ENCODE measurements around the gene MAP3K20.
A peak's percentile ranks its signal among the peaks of the same experiment; 100 is the strongest.
"Not testable (repeated sequence)": the region's sequence is repeated elsewhere in the genome, so short reads cannot be mapped to it uniquely, and the experiment has no call there.

Gene MAP3K20

DNA sequence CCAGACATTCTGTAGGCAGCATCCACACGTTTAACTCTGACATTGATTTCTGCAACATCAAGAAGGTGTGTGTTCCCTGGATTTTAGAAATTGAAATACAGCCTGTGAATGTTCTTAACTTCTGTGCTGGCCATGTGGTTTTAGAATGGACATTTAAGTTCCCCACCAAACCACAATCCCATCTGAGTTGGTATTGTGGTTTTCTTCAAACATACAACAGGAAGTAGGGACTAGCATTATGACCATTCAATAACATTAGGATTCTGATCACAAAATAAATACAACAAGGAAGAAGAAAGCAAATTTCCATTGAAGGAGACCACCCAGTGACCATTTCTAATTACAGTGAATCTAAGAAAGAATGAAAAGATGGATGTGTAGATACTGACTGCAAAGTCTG lies 51.2 kb downstream of the MAP3K20 start:
- DNase-seq (ENCODE audit: low spot score), result no peak

DNA sequence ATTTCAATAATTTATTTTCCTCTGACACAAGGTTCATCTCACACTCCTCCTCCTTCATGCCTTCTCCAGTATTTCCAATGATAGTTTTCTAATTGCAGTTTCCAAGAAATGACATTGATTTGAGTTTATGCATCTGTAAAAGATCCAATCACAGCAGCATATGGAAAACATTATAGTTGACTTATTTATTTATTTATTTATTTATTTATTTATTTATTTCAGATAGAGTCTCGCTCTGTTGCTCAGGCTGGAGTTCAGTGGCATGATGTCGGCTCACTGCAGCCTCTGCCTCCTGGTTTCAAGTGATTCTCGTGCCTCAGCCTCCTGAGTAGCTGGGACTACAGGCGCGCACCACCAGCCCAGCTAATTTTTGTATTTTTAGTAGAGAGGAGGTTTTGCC lies 52.5 kb downstream of the MAP3K20 start:
- not testable (repeated sequence) for DNase-seq (ENCODE audit: low spot score)

DNA sequence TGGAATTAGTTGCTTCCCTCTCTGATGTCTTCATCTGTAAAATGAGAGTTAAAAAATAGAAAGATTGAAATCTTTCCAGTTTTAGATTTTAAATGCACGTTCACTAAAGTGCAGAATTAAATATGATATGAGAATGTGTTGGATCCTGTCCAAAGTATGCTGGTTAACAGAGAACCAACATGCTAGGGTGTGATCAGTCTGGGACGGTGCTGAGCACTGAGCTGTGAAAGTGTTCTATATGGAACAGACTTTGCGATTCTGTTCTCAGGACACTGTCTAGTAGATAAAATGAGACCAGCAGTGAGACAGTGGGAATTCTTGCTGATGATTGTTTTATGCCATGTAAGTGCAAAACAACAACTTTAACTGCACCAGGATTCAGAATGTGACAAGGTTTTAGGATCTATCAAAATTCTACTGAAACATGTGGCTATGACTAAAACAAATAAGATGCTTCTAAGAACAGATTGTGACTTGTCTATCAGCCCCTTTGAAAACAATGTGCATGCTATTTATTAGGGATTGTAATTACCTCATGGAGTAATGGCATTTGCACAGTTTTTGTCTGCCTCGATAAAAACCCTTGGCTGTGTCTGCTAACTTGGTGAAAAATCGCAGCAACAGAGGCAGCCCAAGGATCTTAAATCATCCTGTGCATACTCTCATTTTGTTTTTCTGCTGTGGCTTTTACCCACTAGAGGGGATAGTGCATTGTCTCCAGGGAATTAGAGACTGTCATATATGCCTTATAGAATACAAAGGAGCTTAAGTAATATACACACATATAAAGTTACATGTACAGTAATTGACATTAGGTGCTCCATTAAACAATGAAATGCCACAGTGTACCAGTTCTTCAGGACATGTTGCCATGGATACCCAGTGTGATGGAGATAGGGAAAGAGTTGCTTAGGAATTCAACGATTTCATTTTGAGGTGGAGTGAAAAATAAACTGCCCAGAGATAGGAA lies 55.1 kb downstream of the MAP3K20 start:
- peak; percentile 14 for DNase-seq (ENCODE audit: low spot score)

DNA sequence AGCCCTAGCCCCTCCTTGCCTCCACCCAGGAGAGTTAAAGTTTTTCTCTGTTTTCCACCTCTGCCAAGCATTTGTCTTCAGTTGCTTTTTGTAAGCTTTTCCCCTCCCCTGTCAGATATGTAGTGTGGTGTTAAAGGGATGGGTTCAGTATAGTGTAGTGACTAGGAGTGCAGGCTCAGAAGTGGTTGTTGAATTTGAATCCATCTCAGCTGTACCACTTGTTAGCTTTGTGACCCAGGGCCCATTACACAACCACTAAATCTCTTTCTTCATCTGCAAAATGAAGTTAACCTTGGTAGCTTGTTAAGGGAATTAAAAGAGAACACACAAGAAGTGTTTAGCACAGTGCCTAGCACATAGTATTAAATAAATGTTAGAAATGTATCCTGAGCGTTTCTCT lies 56.9 kb downstream of the MAP3K20 start:
- no peak for DNase-seq (ENCODE audit: low spot score)

DNA sequence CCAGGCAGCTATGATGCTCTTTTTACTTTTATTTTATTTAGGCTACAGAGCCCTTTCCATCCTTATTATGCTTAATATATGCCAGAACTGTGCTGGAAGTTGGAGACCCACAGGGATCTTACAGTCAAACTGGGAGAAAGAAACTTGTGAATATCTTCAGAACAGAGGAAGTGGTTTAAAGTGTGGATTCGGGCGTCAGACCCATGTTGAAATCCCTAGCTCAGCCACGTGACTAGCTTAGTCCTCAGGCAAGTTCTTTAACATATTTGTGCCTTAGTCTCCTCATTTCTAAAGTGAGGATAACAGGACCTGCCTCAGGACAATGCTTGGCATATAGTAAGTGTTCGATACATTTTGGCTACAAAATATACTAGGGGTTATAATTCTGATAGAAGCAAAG lies 59.1 kb downstream of the MAP3K20 start:
- DNase-seq (ENCODE audit: low spot score), result no peak

DNA sequence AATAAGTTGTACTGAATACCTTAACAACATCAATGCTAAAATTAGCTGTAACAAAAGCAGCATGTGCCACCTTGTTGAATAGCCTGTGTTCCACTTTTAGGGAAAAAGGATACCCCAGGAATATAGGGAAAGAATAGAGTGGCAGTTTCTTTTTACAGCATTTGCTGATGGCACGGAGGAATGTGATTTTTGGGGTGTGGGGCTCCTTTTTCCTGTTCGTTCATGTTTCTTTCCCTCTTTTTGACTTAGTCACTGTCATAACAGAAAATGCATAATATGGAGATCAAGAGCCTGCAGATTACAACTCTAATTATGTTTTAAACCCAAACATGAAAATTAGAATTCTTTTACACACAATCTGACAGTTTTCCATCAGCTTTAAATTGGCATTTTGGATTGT lies 60.4 kb downstream of the MAP3K20 start:
- no peak for DNase-seq (ENCODE audit: low spot score)

DNA sequence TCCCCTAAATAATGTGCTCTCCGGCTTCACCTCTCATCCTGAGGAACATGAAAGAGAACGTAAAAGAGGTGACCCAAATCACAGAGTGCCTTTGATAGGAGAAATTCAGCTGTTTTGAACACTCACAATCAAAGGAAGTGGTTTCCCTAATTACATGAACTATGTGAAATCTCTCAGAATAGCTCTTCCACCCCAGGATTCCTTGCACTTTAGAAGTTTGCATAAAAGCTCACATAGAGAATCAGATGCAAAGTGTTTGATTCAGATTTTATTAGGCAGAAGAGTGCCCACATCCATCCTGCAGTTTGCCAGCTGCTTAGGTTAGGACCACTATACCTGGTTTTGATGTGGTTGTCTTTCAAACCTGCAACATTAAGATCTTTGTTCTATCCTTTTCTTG lies 61.0 kb downstream of the MAP3K20 start:
- DNase-seq (ENCODE audit: low spot score), result no peak

DNA sequence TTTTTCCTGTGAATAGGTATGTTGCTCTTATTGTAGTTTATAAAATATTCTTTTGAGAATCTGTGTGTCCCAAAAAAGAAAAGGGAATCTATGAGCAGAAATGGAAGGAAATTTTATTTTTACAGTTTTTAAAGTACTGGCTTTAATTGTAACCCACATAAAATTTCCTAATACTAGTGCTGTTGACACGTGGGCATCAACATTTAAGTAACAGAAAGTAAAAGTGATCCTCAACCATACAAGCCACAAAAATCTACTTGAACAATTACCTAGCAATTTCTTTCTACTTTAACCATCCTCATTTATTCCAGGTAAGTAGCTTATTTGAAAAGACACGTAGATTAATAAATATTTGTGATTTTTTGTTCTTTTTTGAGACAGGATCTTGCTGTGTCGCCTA lies 62.0 kb downstream of the MAP3K20 start:
- DNase-seq (ENCODE audit: low spot score), result no peak

DNA sequence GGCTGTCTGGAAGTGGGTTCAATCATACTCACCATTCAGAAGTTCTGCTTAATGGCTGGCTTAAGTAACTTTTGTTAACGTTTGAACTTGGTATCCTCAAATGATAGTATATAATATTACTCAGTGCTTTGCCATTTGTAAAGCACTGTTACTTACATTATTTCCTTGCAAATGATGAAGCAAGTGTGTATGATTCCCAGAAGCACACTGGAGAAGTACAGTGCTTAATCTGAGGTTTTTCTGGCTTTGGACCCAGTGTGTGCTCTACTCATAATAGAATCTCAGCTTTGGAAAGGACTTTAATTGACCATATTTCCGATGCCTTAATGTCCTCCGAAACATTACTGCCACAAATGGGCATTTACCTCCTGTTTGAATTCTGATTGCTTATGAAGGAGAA lies 63.3 kb downstream of the MAP3K20 start:
- DNase-seq (ENCODE audit: low spot score), result no peak

DNA sequence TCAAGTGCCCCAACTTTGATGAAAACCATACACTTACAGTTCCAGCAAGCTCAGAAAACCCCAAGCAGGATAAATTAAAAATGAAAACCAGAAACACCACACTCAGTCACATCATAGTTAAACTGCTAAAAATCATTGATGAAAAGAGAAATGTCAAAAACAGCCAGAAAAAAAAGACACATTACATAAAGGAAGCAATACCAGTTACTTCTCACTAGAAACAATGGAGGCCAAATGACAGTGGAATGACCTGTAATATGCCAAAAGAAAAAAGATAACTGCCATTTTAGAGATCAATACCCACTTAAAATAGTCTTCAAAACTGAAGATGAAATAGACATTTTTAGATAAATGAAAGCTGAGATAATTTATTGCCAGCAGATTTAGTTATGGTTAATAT lies 66.0 kb downstream of the MAP3K20 start:
- no peak for DNase-seq (ENCODE audit: low spot score)

DNA sequence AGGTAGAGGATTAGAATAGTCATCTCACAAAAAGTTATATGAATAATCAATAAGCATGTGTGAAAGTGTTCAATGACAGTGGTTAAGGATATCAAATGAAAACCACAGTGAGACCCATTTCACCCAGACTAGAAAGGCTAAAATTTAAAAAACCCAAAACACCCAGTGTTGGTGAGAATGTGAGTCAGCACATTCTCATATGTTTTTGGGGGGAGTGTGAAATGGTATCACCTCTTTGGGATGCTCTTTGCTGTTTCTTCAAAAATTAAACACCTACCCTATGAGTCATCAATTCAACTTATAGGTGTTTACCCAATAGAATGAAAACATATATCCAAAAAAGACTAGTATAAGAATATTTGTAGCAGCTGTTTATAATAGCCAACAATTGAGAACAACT lies 69.8 kb downstream of the MAP3K20 start:
- DNase-seq (ENCODE audit: low spot score), result no peak

DNA sequence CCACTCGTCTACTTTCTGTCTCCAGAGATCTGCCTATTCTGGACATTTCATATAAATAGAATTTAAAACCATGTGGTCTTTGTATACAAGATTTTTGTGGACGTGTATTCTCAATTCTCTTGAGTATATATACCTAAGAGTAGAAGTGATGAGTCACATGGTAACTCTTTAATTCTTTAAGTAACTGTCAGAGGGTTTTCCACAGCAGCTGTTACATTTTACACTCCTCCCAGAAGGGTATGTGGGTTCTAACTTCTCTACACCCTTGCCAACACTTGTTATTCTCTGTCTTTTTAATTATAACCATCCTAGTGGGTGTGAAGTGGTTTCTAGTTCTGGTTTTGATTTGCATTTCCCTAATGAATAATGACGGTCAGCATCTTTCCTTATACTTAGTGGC lies 70.9 kb downstream of the MAP3K20 start:
- DNase-seq (ENCODE audit: low spot score), result no peak

DNA sequence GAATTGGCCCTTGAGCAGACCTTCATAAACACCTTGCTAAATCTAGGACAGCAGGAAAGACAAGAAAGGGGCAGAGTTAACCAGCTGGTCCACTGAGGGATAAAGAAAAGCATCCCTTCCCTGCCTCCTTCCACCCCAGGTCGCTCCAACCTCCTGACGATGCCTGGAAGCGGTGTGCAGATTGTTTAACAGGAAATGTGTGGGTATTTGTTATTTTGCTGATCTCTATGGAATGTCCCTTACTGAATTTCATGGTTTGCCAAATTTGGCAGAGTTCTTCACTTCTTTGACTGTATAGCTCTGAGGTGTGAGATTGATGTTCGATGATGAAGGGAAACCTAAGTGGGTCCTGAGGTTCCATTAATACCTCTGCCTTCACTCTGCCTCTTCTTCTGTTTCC lies 72.9 kb downstream of the MAP3K20 start:
- no peak for DNase-seq (ENCODE audit: low spot score)

DNA sequence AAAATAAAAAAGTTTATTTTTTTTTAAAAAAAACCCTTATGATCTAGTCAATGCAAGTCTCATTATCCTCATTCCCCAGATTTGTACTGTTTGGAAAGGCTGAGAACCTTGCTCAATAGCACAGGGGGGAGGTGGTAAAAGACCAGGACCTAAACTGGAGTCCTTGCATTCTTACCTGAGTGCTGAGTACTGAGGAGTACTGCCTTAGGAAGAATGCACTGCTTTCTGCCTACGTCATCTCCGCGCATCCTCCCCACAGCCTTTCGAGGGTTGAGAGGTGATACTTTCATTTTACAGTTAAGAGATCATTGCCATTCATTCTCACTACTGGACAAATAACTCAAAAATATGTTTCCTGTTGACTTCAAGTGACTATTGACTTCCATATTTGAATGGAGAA lies 73.8 kb downstream of the MAP3K20 start:
- DNase-seq (ENCODE audit: low spot score), result no peak

DNA sequence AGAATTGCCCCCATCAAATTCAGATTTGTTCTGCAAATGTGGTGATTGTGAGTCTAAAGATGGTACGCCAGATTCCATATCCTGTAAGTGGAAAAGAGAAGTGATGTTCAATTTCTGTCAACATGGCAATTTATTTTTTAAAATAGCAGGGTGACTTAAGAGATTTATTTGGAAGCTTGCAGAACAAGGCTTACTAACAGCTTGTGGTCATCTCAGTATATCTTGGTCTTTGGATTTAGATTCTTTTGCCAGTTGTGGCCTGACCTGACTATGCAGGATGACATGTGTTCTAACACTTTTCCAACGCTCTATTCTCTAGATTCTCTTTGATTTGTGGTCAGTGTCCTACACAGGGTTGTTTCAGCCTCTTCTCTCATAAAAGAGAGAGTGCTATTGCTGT lies 74.4 kb downstream of the MAP3K20 start:
- no peak for DNase-seq (ENCODE audit: low spot score)

DNA sequence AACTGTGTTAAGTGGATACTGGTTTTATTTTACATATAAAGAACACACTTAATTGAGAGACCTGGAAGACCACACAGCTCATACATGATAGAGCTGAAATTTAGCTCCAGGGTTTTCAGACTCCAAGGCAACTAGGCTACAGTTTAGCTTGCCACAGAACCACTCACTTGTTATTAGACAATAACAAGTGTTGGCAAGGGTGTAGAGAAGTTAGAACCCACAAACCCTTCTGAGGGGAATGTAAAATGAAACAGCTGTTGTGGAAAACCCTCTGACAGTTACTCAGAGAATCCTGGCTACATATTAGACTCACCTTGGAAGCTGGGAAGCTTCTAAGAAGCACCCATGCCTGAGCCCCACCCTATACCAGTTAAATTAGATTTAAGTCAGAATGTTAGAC lies 75.3 kb downstream of the MAP3K20 start:
- no peak for DNase-seq (ENCODE audit: low spot score)

DNA sequence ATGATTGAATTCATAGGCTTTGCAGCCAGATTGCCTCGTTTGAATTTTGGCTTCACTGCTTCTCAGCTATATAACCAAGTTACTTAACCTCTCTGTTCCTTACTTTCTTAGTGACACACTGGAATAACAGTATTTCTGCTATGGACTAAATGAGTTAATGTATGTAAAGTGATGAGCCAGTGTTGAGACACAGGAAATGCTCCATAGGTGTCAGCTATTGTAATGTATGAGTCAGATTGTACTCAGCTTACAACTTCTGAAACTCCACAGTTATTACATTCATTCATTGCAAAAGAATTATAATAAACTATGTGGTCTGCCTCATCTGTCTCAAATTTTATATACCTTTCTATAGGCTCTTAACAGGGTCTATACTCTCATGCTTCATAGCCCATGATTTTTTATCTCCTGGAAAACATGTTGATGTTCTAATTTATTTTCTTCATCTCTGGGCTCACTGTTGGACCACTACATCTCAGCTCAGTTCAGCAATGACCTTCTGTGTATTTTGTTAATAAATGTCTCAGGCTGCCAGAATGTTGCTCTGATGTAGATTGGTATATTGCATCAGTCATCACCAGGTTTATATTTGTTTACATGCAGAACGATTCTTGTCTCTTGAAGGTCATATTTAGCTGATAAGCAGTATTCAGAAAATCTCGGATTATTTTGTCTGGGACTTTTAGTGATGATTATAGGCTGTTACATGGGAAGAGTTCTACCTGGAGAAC lies 76.2 kb downstream of the MAP3K20 start:
- DNase-seq (ENCODE audit: low spot score), result no peak

DNA sequence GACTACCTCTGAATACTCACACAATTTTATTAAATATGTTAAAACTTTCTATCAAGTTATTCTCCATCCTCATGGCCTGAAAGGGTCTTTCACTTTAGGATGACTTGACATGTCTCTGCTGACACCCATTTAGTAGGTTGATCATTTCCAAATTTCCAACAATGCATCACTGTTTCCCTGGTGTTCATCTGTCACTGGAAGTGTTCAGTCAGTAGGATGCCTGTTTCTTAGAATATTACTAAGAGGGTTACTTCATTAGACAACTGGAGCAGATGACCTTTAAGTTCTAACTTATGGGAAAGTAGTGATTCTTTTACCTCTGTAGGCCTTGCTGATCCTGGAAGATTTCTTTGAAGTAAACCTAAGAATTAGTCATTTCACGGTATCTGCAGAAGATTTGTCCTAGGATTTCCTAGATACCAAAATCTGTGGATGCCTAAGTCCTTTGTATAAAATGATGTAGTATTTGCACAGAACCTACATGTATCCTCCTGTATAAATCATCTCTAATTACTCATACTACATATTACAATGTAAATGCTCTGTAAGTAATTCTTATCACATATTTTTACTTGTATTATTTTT lies 77.7 kb downstream of the MAP3K20 start:
- no peak for DNase-seq (ENCODE audit: low spot score)

DNA sequence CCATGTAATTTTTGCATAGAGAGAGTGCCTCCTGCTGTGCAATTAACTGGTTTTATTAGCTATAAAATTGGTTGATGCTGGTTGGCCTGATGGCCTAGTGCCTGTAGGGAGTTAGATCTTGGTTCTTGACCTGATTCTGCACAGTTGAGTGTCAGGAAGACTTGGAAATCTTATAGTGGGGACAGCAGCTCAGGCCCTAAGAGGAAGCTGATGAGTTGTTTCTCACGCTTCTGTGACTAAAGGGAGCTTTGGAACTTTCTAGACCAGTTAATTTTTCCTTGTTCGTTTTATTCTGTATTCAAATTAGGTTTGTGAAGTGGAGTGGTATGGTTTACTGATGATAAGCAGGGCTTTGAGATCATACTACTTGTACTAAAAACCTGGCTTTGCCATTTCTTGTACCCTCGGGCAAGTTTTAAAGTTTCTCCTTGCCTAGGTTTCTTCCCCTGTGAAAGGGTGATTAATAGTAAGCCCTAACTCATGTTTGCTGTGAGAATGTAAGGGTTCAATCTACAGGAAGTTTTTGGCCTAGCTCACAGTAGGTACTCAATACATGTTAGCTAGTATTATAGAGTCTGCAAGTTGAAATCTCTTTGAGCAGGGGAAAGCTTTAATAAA lies 82.1 kb downstream of the MAP3K20 start:
- no peak for DNase-seq (ENCODE audit: low spot score)

DNA sequence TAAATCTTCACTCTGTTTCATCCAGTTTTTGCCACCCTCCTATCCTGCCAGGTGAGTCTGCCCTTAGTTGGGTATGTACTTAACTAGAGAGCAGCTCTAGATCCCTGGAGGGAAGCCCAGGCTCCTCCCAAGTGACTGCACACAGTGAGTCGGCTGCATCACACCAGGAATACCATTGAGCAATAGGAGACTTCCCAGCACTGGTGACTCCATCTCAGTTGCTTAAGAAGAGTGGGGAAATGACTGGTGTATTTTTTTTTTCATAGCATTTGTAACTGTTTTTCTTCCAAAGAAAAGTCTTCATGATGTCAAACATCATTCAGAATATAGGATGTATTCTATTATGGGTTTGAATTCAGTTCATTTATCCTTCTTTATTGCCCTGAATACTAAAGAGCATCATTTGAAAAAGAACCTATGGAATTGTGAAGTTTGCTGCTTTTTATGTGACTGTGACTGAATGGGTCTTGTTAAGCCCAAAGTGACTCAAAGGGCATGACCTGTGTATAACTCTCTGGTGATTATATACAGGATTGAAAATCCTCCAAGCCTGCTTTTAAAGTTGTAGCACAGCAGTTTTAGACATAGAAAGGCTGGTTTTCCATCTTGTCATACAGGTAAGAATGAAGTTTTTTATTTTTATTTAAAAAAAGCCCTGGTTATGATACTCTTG lies 84.3 kb downstream of the MAP3K20 start:
- no peak for DNase-seq (ENCODE audit: low spot score)

DNA sequence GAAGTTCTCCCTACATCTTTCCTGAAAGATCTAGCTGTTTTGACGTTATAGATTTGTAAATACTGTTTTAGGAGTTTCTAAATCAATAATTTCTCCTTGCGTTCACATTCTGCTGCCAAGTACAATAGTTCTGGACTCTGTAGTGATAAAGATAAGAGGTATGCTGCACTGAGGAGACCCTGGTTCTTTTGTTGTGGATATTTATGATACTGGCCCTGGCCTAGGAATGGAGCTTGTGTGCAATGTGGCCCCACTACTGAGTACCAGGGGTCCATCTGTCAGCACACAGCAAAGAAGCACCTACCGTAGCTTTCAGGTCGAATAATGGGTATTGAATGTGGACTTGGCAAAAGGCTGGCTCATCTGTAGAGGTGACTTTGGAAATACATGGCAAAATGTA lies 85.0 kb downstream of the MAP3K20 start:
- no peak for DNase-seq (ENCODE audit: low spot score)

DNA sequence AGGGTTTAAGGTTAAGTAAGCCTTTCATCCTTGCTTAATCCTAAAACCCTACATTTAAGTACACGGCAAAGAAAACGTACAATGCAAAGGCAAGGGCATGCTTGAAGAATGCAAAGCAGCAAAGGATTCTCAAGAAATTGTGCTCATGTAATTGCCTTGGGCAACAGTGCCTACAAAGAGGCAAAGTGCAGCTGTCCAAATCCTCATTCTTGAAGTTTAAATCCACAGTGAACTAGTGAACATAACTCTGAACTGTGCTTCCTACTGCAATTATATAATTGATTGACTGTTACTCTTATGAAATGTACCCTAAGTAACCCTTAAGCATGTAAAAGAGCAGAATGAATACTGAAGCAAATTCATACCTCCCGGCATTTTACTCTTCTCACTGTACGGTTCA lies 85.4 kb downstream of the MAP3K20 start:
- DNase-seq (ENCODE audit: low spot score), result no peak

Measured in hematopoietic multipotent progenitor cell treated with erythropoietin and hydrocortisone succinate and interleukin-3 and kit ligand, for 15 days (in vitro differentiated cells).